RWPE1 (cell line): ENCODE results near the gene CORO2B.
"Not testable (repeated sequence)": the region's sequence is repeated elsewhere in the genome, so short reads cannot be mapped to it uniquely, and the experiment has no call there.

Experiments
- CTCF ChIA-PET: fragments of 350-600 bp; sonication (Branson Sonifier 250); formaldehyde crosslinking; extraction: SDS; loops from one replicate; lab custom pipeline; 2021; lab: Yijun Ruan, JAX
- POLR2A ChIA-PET: fragments of 400-600 bp; formaldehyde crosslinking; extraction: SDS; loops from one replicate; lab custom pipeline; 2020; ENCODE audit warnings: antibody characterized with exemption; ENCODE audit not compliant: low non-redundant PET; lab: Yijun Ruan, JAX
- DNase-seq: peaks from one replicate; pipeline ENCODE4 v3.0.0; 2012; ENCODE audit warnings: low spot score
- H3K27ac ChIP-seq: fragments of 450-650 bp; 2 replicates; pipeline ENCODE4 v1.5.1; 2017
- CTCF ChIP-seq: fragments of 450-650 bp; conservative IDR thresholded peaks from 2 replicates; pipeline ENCODE4 v1.5.1; 2017; ENCODE audit warnings: low read depth, mild to moderate bottlenecking

The CORO2B gene

GRCh38 chr15:68642491-68642845, 63.7 kb downstream of the CORO2B start:
- H3K27ac ChIP-seq = peak overlapping the region; percentile 88
- DNase-seq = no peak
- ChIA-PET POLR2A (no interaction called here), CTCF (interaction anchor here (0.5 kb wide), 1 partner anchor 70 kb away, joined by 3 read pairs; no protein-coding TSS in a partner anchor)
- TF ChIP-seq CTCF = no peak

GRCh38 chr15:68643216-68643830, 64.5 kb downstream of the CORO2B start:
- no peak for DNase-seq
- H3K27ac ChIP-seq = peak overlapping the region; percentile 53
- POLR2A ChIA-PET = no interaction called here
- TF ChIP-seq CTCF = no peak
- CTCF ChIA-PET = interaction anchor here (0.5 kb wide), 1 partner anchor 71 kb away, joined by 3 read pairs; no protein-coding TSS in a partner anchor

GRCh38 chr15:68644083-68644904, 65.5 kb downstream of the CORO2B start:
- no peak for TF ChIP-seq CTCF
- no peak for DNase-seq
- CTCF ChIA-PET = no interaction called here
- POLR2A ChIA-PET = no interaction called here
- H3K27ac ChIP-seq = no peak overlapping the region

- POLR2A ChIA-PET = interaction anchor here (0.6 kb wide), 1 partner anchor 447 kb away, joined by 3 read pairs; no protein-coding TSS in a partner anchor
- no peak for TF ChIP-seq CTCF
- DNase-seq = no peak
- CTCF ChIA-PET = interaction anchor here (1.0 kb wide), 1 partner anchor 392 kb away, joined by 5 read pairs; no protein-coding TSS in a partner anchor
- no peak overlapping the region for H3K27ac ChIP-seq
These were observed 66.2 kb downstream of the CORO2B start for GRCh38 chr15:68644996-68645395.

- no peak for TF ChIP-seq CTCF
- CTCF ChIA-PET = no interaction called here
- POLR2A ChIA-PET = no interaction called here
- DNase-seq = no peak
- H3K27ac ChIP-seq = no peak overlapping the region
These were observed 67.4 kb downstream of the CORO2B start for GRCh38 chr15:68646156-68646555.

- POLR2A ChIA-PET = no interaction called here
- no peak for DNase-seq
- TF ChIP-seq CTCF = no peak
- H3K27ac ChIP-seq = no peak overlapping the region
- CTCF ChIA-PET = no interaction called here
These were observed 67.9 kb downstream of the CORO2B start for GRCh38 chr15:68646696-68647095.

- DNase-seq, CTCF ChIA-PET, H3K27ac ChIP-seq, POLR2A ChIA-PET: not testable (repeated sequence)
These were observed 68.6 kb downstream of the CORO2B start for GRCh38 chr15:68647361-68647760.
